Retinal pigment epithelial cell (primary cell): ENCODE data around the gene RPS19BP1.

Experiments used
- DNase-seq: peaks from one replicate; pipeline ENCODE4 v3.0.0-alpha.2; 2010; ENCODE audit warnings: low read depth
- H3K4me3 ChIP-seq: 2 replicates; pipeline ENCODE4 v1.5.1; 2011; ENCODE audit warnings: mild to moderate bottlenecking, low read length, control low read depth, moderate library complexity
- CTCF ChIP-seq: conservative IDR thresholded peaks from 2 replicates; pipeline ENCODE4 v1.5.1; 2011; ENCODE audit warnings: low read depth, low read length, control low read depth, inconsistent platforms

Gene RPS19BP1

GRCh38 chr22:39489094-39490068, 43.2 kb downstream of the RPS19BP1 start:
- no peak for DNase-seq
- no peak for TF ChIP-seq CTCF
- no peak overlapping the region for H3K4me3 ChIP-seq

GRCh38 chr22:39488563-39489083, 43.9 kb downstream of the RPS19BP1 start:
- no peak overlapping the region for H3K4me3 ChIP-seq
- no peak for TF ChIP-seq CTCF

GRCh38 chr22:39487826-39488520, 44.6 kb downstream of the RPS19BP1 start:
- H3K4me3 ChIP-seq = no peak overlapping the region
- no peak for DNase-seq

More at GRCh38 chr22:39488563-39489083, 43.9 kb downstream of the RPS19BP1 start:
- no peak for DNase-seq

GRCh38 chr22:39486951-39487825, 45.4 kb downstream of the RPS19BP1 start:
- TF ChIP-seq CTCF = no peak
- no peak for DNase-seq
- no peak overlapping the region for H3K4me3 ChIP-seq

More at GRCh38 chr22:39487826-39488520, 44.6 kb downstream of the RPS19BP1 start:
- no peak for TF ChIP-seq CTCF

- DNase-seq = no peak
- no peak for TF ChIP-seq CTCF
- H3K4me3 ChIP-seq = no peak overlapping the region
These were observed 49.8 kb downstream of the RPS19BP1 start for GRCh38 chr22:39482768-39483167.

- H3K4me3 ChIP-seq = no peak overlapping the region
- no peak for DNase-seq
- TF ChIP-seq CTCF = no peak
These were observed 51.0 kb downstream of the RPS19BP1 start for GRCh38 chr22:39481595-39481994.
